Activated CD8-positive, alpha-beta memory T cell treated with anti-CD3 and anti-CD28 coated beads, Interleukin-2, amount 50 U/mL, for 4 hours (primary cell): ENCODE measurements around the gene ALG13.
A peak's percentile ranks its signal among the peaks of the same experiment; 100 is the strongest.
"Not testable (repeated sequence)": the region's sequence is repeated elsewhere in the genome, so short reads cannot be mapped to it uniquely, and the experiment has no call there.

Experiments used
- DNase-seq: peaks from one replicate; pipeline ENCODE4 v3.0.0-alpha.2; 2020

ALG13 gene

GRCh38 chrX:111680988-111681779 lies at the start of gene ALG13:
ALG13 (plus strand) TSS chrX:111681170; CDS start chrX:111681219, 49 bp downstream.
- peak; percentile 86 for DNase-seq

DNA sequence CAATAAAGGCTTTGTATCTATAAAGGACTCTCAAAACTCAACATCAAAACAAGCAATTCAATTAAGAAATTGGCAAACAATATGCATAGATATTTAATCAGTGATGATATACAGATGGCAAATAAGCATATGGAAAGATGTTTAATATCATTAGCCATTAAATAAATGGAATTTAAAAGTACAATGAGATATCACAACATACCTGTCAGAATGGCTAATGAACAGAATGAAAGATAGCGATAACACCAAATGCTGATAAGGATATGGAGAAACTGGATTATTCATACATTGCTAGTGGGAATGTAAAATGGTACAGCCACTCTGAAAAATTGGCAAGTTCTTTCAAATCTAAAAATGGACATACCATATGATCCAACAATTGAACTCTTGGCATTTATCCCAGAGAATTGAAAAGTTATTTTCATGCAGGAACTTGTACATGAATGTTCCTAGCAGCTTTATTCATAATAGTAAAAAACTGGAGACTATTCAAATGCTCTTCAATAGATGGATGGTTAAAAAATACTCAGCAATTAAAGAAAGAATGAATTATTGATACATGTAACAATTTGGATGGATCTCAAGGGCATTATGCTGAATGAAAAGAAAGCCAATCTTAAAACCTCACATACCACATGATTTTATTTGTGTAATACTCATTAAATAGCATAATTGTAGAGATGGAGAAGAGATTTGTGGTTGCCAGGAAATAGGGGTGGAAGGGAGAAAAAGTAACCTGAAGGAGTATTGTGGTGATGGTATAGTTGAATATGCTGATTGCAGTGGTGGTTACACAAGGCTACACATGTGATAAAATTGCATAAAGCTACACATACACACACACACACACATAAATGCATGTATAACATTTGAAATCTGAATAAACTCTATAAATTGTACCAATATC lies 45.9 kb upstream of the ALG13 start:
- no peak for DNase-seq

DNA sequence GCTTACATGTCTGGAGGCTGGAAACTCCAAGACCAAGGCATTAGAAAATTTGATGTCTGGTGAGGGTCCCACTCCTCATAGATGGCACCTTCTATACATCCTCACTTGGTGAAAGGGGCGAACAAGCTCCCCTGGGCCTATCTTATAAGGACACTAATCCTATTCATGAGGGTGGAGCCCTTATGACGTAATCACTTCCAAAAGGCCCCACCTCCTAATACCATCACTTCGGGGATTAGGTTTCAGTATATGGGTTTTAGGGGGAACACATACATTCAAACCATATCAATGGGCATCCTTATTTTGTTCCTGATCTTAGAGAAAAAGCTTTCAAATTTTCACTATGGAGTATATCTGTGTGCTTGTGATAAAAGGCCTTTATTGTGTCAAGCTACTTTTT lies 39.0 kb upstream of the ALG13 start:
- DNase-seq: no peak

- not testable (repeated sequence) for DNase-seq
Measured at GRCh38 chrX:111645165-111645564, 35.8 kb upstream of the ALG13 start.

- no peak for DNase-seq
Measured at GRCh38 chrX:111645607-111646006, 35.4 kb upstream of the ALG13 start.

DNA sequence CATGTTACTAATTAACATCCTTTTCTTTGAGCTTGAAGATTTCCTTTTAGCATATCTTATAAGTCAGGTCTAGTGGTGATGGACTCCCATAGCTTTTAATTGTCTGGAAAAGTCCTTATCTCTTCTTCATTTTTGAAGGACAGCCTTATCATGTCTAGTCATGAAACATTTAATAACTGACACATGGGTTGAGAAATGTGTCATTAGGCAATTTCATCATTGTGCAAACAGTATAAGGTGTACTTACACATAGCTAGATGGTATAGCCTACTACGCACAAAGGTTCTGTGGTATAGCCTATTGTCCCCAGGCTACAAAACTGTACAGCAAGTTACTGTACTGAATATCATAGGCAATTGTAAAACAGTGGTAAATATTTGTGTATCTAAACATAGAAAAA lies 34.5 kb upstream of the ALG13 start:
- DNase-seq: no peak

DNA sequence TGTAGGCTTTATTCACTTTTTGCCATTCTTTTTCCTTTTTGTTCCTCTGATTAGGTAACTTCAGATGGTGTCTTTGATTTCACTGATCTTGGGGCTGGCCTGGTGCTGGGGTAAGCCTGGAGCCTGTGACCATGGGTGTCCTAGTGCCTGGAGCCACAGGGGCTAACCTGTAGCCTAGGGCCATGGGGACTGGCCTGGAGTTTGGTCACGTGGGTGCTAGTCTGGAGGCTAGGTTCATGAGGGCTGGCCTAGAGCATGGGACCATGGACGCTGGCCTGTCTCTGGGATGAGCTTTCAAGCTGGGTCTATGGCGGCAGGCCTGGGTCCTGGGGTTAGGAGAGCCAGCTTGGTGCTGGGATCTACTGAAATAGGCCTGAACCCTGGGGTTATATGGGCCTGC lies 32.2 kb upstream of the ALG13 start:
- DNase-seq: no peak

GRCh38 chrX:111649638-111650037 lies 31.3 kb upstream of the ALG13 start:
- DNase-seq: no peak

GRCh38 chrX:111650845-111651244 lies 30.1 kb upstream of the ALG13 start:
- DNase-seq: no peak

DNA sequence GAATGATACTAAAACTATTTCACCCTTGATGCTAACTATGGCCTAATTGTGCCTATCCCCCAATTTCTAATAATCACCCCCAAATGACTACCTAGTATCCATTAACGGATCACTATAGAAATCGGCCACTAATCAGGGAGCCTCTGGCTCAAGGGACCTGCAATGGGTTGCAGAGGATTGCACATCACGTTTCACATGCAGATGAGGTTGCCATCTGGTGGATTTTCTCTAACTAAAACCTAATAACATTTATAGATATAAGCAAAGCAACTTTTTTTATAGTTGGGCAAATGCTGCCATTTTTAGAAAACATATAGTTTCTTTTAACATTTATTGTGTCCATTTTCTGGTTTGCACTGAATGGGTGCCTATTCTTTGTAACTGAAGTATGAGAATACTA lies 28.3 kb upstream of the ALG13 start:
- no peak for DNase-seq

DNA sequence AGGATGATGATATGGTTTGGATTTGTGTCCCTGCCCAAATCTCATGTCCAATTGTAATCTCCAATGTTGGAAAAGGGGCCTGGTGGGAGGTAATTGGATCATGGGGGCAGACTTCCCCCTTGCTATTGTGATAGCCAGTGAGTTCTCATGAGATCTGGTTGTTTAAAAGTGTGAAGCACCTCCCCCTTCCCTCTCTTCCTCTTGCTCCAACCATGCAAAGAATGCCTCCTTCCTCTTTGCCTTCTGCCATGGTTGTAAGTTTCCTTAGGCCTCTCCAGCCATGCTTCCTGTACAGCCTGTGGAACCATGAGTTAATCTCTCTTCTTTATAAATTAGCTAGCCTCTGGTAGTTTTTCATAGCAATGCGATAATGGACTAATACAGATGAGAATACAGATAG lies 19.7 kb upstream of the ALG13 start:
- no peak for DNase-seq

DNA sequence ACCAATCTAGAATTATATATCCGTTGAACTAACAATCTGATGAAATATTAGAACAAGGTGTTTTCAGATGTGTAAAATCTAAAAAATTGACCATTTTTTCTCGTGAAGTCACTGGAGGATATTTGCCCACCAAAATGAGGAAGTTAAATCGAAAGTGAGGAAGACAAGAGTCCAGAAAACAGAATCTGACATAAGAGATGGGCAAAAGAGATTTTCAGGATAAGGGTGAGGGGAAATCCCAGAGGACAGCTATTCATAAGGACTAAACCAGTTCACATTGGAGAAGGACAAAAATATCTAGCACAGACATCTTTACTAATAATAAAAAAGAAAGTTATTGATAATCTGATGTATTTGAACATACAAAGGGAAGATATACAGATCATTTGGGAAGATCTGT lies 18.7 kb upstream of the ALG13 start:
- no peak for DNase-seq

DNA sequence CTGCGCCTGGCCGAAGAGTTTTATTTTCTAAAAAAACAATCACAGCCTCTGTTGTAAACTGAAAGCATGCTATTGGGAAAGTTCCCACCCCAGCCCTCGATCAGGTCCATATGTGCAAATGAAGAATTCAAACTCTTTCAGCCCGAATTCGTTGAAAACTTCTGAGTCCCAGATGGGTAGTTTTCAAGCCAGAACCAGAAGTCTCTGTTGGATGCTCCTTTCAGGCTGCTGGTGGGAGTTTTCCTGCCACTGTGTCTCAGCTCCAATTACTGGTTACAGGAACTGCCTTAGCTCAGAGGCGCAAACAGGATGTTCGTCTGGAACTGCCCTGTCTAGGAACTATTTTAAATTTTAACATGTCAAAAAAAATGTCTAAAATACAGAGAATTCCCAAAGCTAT lies 9.3 kb upstream of the ALG13 start:
- DNase-seq: no peak

- no peak for DNase-seq
Measured at GRCh38 chrX:111687305-111687704, 6.3 kb downstream of the ALG13 start.

DNA sequence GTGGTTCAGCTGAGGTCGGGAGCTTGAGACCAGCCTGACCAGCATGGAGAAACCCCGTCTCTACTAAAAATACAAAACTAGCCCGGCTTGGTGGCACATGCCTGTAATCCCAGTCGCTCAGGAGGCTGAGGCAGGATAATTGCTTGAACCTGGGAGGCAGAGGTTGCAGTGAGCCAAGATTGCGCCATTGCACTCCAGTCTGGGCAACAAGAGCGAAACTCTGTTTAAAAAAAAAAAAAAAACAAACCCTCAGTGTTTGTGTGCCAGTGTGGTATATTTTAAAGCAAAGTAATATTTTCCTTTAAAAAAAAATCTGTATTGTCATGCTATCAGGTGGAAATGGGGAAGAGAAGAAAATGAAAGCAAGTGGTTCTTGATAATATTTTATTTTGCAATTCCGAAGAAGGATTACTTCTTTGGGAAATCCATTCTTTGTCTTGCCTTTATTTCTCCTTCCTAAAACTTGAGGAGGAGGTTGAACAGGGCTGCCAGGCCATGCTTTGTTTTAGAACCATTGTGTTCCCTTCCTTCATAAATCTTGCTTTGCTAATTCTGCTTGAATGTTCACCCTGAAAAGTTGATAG lies 14.4 kb downstream of the ALG13 start:
- DNase-seq: no peak

DNA sequence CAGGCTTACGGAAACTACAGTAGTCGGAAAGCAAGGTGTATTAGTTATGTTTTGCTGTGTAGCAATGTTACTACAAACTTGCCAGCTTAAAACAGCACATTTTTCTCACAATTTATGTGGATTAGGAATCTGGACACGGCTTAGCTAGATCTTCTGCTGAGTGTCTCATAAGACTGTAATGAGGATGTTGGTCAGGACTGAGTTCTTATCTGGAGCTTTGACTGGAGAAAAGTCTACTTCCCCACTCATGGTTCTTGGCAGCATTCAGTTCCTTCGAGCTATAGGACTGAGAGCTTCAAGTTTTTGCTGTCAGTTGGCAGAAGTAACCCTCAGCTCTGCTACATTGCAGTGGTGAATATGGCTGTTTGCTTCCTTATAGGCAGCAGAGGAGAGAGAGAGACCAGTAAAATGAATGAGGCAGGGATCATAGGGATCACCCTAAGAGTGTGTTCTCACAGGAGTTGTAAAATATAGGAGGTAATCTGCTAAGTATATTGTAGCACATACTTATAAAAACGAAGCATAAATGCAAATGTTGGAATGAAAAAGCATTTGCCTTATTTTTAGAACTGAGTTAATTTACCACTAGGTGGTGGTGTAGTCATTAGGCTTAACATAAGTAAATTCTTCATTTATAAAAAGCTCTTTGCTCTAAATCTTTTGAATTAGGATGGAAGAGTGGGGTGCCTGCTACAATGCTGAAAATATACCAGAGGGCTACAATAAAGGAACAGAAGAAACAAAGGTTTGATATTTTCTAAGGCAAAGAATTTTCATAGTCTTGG lies 38.6 kb downstream of the ALG13 start:
- no peak for DNase-seq

DNA sequence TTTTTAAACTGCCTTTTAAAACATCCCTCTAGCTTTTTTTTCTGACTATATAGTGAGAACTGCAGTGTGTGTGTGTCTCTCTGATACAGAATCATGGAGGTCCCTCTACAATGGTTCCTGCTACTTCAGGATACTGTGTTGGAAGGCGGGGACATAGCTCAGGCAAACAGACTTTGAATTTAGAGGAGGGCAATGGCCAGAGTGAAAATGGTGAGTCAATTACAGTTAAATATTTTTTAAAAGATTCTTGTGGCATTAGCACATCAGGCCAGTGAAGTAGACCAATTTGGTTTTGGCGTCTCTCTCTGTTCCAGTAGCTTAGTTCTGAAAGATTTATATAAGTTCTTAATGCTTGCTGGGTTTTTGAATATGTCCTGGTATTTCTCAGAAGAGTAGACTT lies 47.1 kb downstream of the ALG13 start:
- no peak for DNase-seq

DNA sequence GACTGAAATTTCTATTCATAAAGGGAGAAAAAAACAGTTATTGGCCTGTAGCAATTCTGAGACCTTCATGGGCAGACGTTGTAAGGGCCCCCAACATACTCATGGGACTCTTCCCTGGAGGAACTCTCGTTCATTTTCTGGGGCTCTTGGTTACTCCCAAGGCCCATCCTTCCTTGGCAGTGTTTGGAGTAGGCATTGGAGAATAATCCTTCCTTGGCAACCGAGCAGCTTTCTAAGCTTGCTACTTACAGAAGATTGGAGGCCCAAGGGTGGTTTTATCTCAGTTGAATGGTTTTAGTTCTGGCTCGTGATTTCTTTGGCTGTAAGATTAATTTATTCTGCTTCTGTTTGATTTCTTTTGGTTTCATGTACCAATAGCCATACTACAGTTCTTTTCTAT lies 50.4 kb downstream of the ALG13 start:
- no peak for DNase-seq

DNA sequence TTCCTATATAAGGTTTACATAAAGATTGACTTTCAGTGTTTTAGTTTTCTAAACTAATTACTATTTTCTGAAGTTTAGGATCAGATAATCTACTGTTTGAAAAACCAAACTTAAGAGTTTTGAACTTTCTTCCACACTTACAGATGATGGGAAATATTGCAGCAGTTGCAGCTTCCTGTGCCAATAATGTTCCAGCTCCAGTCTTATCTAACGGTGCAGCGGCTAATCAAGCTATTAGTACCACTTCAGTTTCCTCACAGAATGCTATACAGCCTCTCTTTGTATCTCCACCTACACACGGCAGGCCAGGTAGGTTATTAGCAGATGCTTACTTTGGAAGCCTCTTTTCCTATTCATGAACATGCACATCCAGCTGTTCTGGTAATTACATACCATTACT lies 55.6 kb downstream of the ALG13 start:
- no peak for DNase-seq

DNA sequence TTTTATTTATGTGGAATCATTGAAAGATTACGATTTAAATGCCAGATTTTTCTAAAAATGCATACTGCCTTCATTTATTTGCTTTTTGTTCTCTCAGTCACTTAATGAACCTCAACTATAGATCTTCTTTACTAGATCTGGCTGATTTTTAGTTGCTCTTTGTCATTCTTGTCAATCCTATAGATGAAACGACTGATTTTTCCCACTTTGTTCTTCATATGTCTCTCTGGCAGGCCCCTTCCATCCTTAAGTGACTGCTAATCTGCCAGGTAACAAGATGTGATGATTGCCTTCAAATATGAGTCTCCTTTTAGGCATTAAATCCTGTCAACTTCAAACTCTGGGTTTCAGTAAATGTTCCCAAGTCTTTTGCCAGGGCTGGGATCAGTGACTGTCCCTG lies 61.0 kb downstream of the ALG13 start:
- DNase-seq: no peak

DNA sequence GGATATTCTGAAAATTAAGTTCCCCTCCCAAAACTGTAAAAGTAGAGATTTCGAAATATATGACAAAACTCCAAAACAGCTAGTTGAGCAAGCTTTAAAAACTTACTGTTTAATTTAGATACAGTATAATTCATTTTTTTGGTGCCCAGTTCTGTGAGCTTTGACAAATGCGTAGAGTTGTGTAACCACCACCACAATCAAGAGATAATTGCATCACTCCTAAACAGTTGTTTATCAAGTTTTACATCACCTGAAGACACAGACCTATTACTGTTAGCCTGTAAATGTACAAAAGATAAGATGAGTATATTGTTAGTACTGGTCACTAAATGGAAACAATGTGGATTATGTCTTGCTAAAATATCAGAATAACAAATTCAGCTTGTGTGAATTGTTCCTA lies 62.3 kb downstream of the ALG13 start:
- DNase-seq: no peak

GRCh38 chrX:111756486-111756885 lies 75.5 kb downstream of the ALG13 start:
- no peak for DNase-seq

DNA sequence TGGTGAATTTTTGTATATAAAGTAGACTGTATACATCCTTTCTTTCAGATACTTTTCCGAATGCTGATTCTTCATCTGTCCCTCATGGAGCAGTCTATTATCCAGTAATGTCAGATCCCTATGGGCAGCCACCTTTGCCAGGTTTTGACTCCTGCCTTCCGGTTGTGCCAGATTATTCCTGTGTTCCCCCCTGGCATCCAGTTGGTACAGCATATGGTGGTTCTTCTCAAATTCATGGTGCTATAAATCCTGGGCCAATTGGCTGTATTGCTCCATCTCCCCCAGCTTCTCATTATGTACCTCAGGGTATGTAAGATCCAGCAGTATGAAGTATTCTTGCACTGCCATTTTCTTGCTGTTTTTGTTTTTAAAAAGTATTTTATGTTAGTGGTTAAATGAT lies 78.7 kb downstream of the ALG13 start:
- no peak for DNase-seq
